Heart left ventricle (tissue), 13 donors: Measurements from ENCODE around the gene ZNF277.

Experiments
- CTCF ChIP-seq, 12 donors: fragments of 200-600 bp; sonication (generic) in 4 of 12; IDR thresholded peaks; one replicate each; pipeline versions ENCODE4 v1.5.0 to v1.8.0; 2018 to 2022; ENCODE audit warnings: antibody characterized with exemption in 12 of 12, mild to moderate bottlenecking in 5 of 12
- POLR2A ChIP-seq, 2 donors: fragments of 450-650 bp; IDR thresholded peaks; one replicate each; pipeline ENCODE4 v1.6.1; 2017; ENCODE audit warnings: antibody characterized with exemption in 2 of 2, mild to moderate bottlenecking in 2 of 2, moderate library complexity in 2 of 2
- donor health status: ischemic (EF 13 %, LVEDD 7.1; RV severe dilation, severe dysfunction).
- donor health status: DM: no; HTN: yes; CAD: no.
- donor health status: DM: no; HTN: no; CAD: no.
- donor health status: ischemic (EF 25% LVEDD 6.9; RV normal size, moderate dysfunction).
- donor health status: ischemic (EF 25% LVEDD 5.7; RV mildly dilated, moderate dysfunction).
- donor health status: ischemic (EF 35%, LVEDD 5.7; RV mildly dilated, moderate dysfunction).
- donor health status: nonischemic (EF 11% LVEDD 7.7; RV severe dilation, severe dysfunction).
- donor health status: DM: yes; HTN: yes; CAD: no.
- donor health status: PGD.
- donor health status: ischemic (EF 29% LVEDD 5.4; RV normal size, mild dysfunction).
- donor health status: nonischemic (EF 23%, LVEDD 6.1; RV moderate dilation, normal function).

GRCh38 chr7:112248598-112248997 is 42.1 kb downstream of the ZNF277 start:
- TF ChIP-seq CTCF (IDR thresholded peaks at IDR 0.05) (no peak), POLR2A (IDR thresholded peaks at IDR 0.05) (no peak)
